Measurements from ENCODE around the gene PLEKHG3. TPM values are rescaled to one million over a fixed set of nuclear protein-coding genes. Genes with fewer than 3 reads are reported as not detected.

PLEKHG3 gene
- total RNA-seq, 1 experiment from 2014 or later: 79.5 TPM

- Histone ChIP-seq H3K36me3 (peaks cover 25% of the 10 kb centered on the region), H3K4me1 (replicated peaks) (peaks cover 50% of the 10 kb centered on the region), H3K9me3 (replicated peaks) (no peaks in the 10 kb centered on the region), H3K4me3 (peak overlapping the region; percentile 82), H3K27ac (no peak overlapping the region), H3K27me3 (replicated peaks) (no peaks in the 10 kb centered on the region)
- DNase-seq (ENCODE audit: low read depth in 1 of 2, low spot score in 2 of 2): no peak
Observed at GRCh38 chr14:64706119-64706592, 1.9 kb downstream of the PLEKHG3 start.

GRCh38 chr14:64706593-64707193 is 2.5 kb downstream of the PLEKHG3 start:
- no peaks in the 10 kb centered on the region for H3K9me3 ChIP-seq (replicated peaks)
- peaks cover 25% of the 10 kb centered on the region for H3K36me3 ChIP-seq
- H3K4me3 ChIP-seq: no peak overlapping the region; the same call in 1 of the 2 replicates
- DNase-seq (ENCODE audit: low read depth in 1 of 2, low spot score in 2 of 2): peak in 1 of 2 experiments; percentile 35
- 0 out of 2 replicates have a peak overlapping the region, but pooled peaks have one; percentile 77 for H3K27ac ChIP-seq
- H3K27me3 ChIP-seq (replicated peaks): no peaks in the 10 kb centered on the region
- peaks cover 50% of the 10 kb centered on the region for H3K4me1 ChIP-seq (replicated peaks)

- Histone ChIP-seq H3K36me3 (peaks cover 29% of the 10 kb centered on the region), H3K4me1 (replicated peaks) (peaks cover 50% of the 10 kb centered on the region), H3K9me3 (replicated peaks) (no peaks in the 10 kb centered on the region), H3K4me3 (no peak overlapping the region), H3K27ac (peak overlapping the region; percentile 77), H3K27me3 (replicated peaks) (no peaks in the 10 kb centered on the region)
- peak; percentile 52 to 62 for DNase-seq (ENCODE audit: low read depth in 1 of 2, low spot score in 2 of 2)
Observed at GRCh38 chr14:64707661-64708060, 3.4 kb downstream of the PLEKHG3 start.

GRCh38 chr14:64708148-64709004 is 4.2 kb downstream of the PLEKHG3 start:
- H3K4me1 ChIP-seq (replicated peaks): peaks cover 50% of the 10 kb centered on the region
- peak overlapping the region; percentile 3; the same call in 1 of the 2 replicates for H3K4me3 ChIP-seq
- peaks cover 29% of the 10 kb centered on the region for H3K36me3 ChIP-seq

GRCh38 chr14:64709126-64709525 is 4.9 kb downstream of the PLEKHG3 start:
- no peak overlapping the region for H3K4me3 ChIP-seq
- DNase-seq (ENCODE audit: low read depth in 1 of 2, low spot score in 2 of 2): no peak
- H3K27ac ChIP-seq: peak overlapping the region; percentile 77
- H3K9me3 ChIP-seq (replicated peaks): peaks cover 5% of the 10 kb centered on the region; the same call in 1 of the 2 replicates
- peaks cover 44% of the 10 kb centered on the region for H3K4me1 ChIP-seq (replicated peaks)
- H3K27me3 ChIP-seq (replicated peaks): no peaks in the 10 kb centered on the region
- peaks cover 29% of the 10 kb centered on the region for H3K36me3 ChIP-seq

More at GRCh38 chr14:64708148-64709004, 4.2 kb downstream of the PLEKHG3 start:
- Histone ChIP-seq H3K27me3 (replicated peaks) (no peaks in the 10 kb centered on the region), H3K9me3 (replicated peaks) (peaks cover 3% of the 10 kb centered on the region; the same call in 1 of the 2 replicates), H3K27ac (peak overlapping the region; percentile 77)
- DNase-seq (ENCODE audit: low read depth in 1 of 2, low spot score in 2 of 2): peak; percentile 44 to 63

- H3K9me3 ChIP-seq (replicated peaks): peaks cover 5% of the 10 kb centered on the region; the same call in 1 of the 2 replicates
- H3K4me3 ChIP-seq: no peak overlapping the region
- H3K4me1 ChIP-seq (replicated peaks): peaks cover 56% of the 10 kb centered on the region
- no peak overlapping the region for H3K27ac ChIP-seq
- H3K27me3 ChIP-seq (replicated peaks): no peaks in the 10 kb centered on the region
- peaks cover 21% of the 10 kb centered on the region for H3K36me3 ChIP-seq
- DNase-seq (ENCODE audit: low read depth in 1 of 2, low spot score in 2 of 2): no peak
Observed at GRCh38 chr14:64711039-64711438, 6.8 kb downstream of the PLEKHG3 start.

- Histone ChIP-seq H3K36me3 (peaks cover 19% of the 10 kb centered on the region), H3K27ac (no peak overlapping the region), H3K4me3 (no peak overlapping the region), H3K4me1 (replicated peaks) (peaks cover 56% of the 10 kb centered on the region), H3K27me3 (replicated peaks) (no peaks in the 10 kb centered on the region), H3K9me3 (replicated peaks) (peaks cover 5% of the 10 kb centered on the region; the same call in 1 of the 2 replicates)
- DNase-seq (ENCODE audit: low read depth in 1 of 2, low spot score in 2 of 2): no peak
Observed at GRCh38 chr14:64713677-64714076, 9.5 kb downstream of the PLEKHG3 start.

- no peak for DNase-seq (ENCODE audit: low read depth in 1 of 2, low spot score in 2 of 2)
- Histone ChIP-seq H3K27ac (no peak overlapping the region), H3K27me3 (replicated peaks) (no peaks in the 10 kb centered on the region), H3K36me3 (peaks cover 23% of the 10 kb centered on the region), H3K9me3 (replicated peaks) (peaks cover 5% of the 10 kb centered on the region; the same call in 1 of the 2 replicates), H3K4me1 (replicated peaks) (peaks cover 56% of the 10 kb centered on the region), H3K4me3 (no peak overlapping the region)
Observed at GRCh38 chr14:64714432-64715025, 10.3 kb downstream of the PLEKHG3 start.

- H3K9me3 ChIP-seq (replicated peaks): peaks cover 5% of the 10 kb centered on the region; the same call in 1 of the 2 replicates
- no peak overlapping the region for H3K4me3 ChIP-seq
- no peaks in the 10 kb centered on the region for H3K27me3 ChIP-seq (replicated peaks)
- DNase-seq (ENCODE audit: low read depth in 1 of 2, low spot score in 2 of 2): no peak
- no peak overlapping the region for H3K27ac ChIP-seq
- H3K36me3 ChIP-seq: peaks cover 18% of the 10 kb centered on the region
- H3K4me1 ChIP-seq (replicated peaks): peaks cover 62% of the 10 kb centered on the region
Observed at GRCh38 chr14:64715146-64715627, 11.0 kb downstream of the PLEKHG3 start.

GRCh38 chr14:64715628-64716412 is 11.6 kb downstream of the PLEKHG3 start:
- H3K9me3 ChIP-seq (replicated peaks): peaks cover 5% of the 10 kb centered on the region; the same call in 1 of the 2 replicates
- H3K27ac ChIP-seq: peak overlapping the region; percentile 98
- DNase-seq (ENCODE audit: low read depth in 1 of 2, low spot score in 2 of 2): peak in 1 of 2 experiments; percentile 57
- peaks cover 69% of the 10 kb centered on the region for H3K4me1 ChIP-seq (replicated peaks)
- H3K36me3 ChIP-seq: peaks cover 21% of the 10 kb centered on the region
- no peaks in the 10 kb centered on the region for H3K27me3 ChIP-seq (replicated peaks)
- peak overlapping the region; percentile 30 for H3K4me3 ChIP-seq

GRCh38 chr14:64717870-64718269 is 13.6 kb downstream of the PLEKHG3 start:
- Histone ChIP-seq H3K9me3 (replicated peaks) (peaks cover 5% of the 10 kb centered on the region; the same call in 1 of the 2 replicates), H3K4me3 (no peak overlapping the region), H3K27me3 (replicated peaks) (no peaks in the 10 kb centered on the region), H3K4me1 (replicated peaks) (peaks cover 89% of the 10 kb centered on the region), H3K27ac (peak overlapping the region; percentile 98), H3K36me3 (peaks cover 18% of the 10 kb centered on the region)
- DNase-seq (ENCODE audit: low read depth in 1 of 2, low spot score in 2 of 2): peak in 1 of 2 experiments; percentile 71

GRCh38 chr14:64718762-64719161 is 14.5 kb downstream of the PLEKHG3 start:
- H3K4me1 ChIP-seq (replicated peaks): peaks cover 98% of the 10 kb centered on the region
- H3K27me3 ChIP-seq (replicated peaks): no peaks in the 10 kb centered on the region
- H3K27ac ChIP-seq: peak overlapping the region; percentile 98
- H3K36me3 ChIP-seq: peaks cover 21% of the 10 kb centered on the region
- no peaks in the 10 kb centered on the region for H3K9me3 ChIP-seq (replicated peaks)
- no peak overlapping the region for H3K4me3 ChIP-seq
- no peak for DNase-seq (ENCODE audit: low read depth in 1 of 2, low spot score in 2 of 2)

GRCh38 chr14:64719601-64720000 is 15.4 kb downstream of the PLEKHG3 start:
- H3K4me3 ChIP-seq: no peak overlapping the region
- H3K36me3 ChIP-seq: peaks cover 29% of the 10 kb centered on the region
- peaks cover 100% of the 10 kb centered on the region for H3K4me1 ChIP-seq (replicated peaks)
- no peak for DNase-seq (ENCODE audit: low read depth in 1 of 2, low spot score in 2 of 2)
- H3K27ac ChIP-seq: peak overlapping the region; percentile 98
- H3K9me3 ChIP-seq (replicated peaks): no peaks in the 10 kb centered on the region
- H3K27me3 ChIP-seq (replicated peaks): no peaks in the 10 kb centered on the region
